HepG2 (cell line): ENCODE results near the gene FAM193A. TPM values are rescaled to one million over a fixed set of nuclear protein-coding genes. Genes with fewer than 3 reads are reported as not detected.

Experiments
- EED ChIP-seq: sonication (generic); formaldehyde crosslinking; IDR thresholded peaks from 2 replicates; pipeline ENCODE4 v1.5.0; 2020; ENCODE audit warnings: mild to moderate bottlenecking, missing genetic modification reagents
- GLMP ChIP-seq: sonication (generic); formaldehyde crosslinking; IDR thresholded peaks from 2 replicates; pipeline ENCODE4 v1.9.0; 2021; ENCODE audit warnings: missing genetic modification reagents, mild to moderate bottlenecking, borderline replicate concordance
- JUN ChIP-seq: sonication (generic); formaldehyde crosslinking; IDR thresholded peaks from 2 replicates; pipeline ENCODE4 v1.4.0; 2020; ENCODE audit warnings: mild to moderate bottlenecking, missing genetic modification reagents
- ZBTB40 ChIP-seq, 2 experiments: fragments of 450-650 bp in 1 of 2; sonication (generic) in 1 of 2; formaldehyde crosslinking in 1 of 2; IDR thresholded peaks; 2 replicates each; pipeline versions ENCODE4 v1.6.1 to v1.8.0; 2016 to 2022; ENCODE audit warnings: antibody characterized with exemption in 1 of 2, mild to moderate bottlenecking in 1 of 2, missing genetic modification reagents in 1 of 2
- ZNF430 ChIP-seq: sonication (generic); formaldehyde crosslinking; IDR thresholded peaks from 2 replicates; pipeline ENCODE4 v1.9.0; 2021; ENCODE audit warnings: mild to moderate bottlenecking, missing genetic modification reagents
- ZNF839 ChIP-seq: sonication (generic); formaldehyde crosslinking; IDR thresholded peaks from 2 replicates; pipeline ENCODE4 v1.4.0; 2020; ENCODE audit warnings: missing genetic modification reagents, mild to moderate bottlenecking, borderline replicate concordance
- polyA plus RNA-seq, 8 experiments: library from polyadenylated mRNA; depleted of rRNA in 3 of 8; stranded (reverse) in 7 of 8; unstranded in 1 of 8; fragments of >200 nt; fragmentation: Illumina TruSeq in 4 of 8; extraction: Trizol in 4 of 8; gene quantifications; 2 replicates each; pipeline versions ENCODE4 v1.2.1 to v1.2.3, GENCODE V29; 2011 to 2016; ENCODE audit warnings: low read depth in 4 of 8, missing spikeins in 1 of 8, mixed read lengths in 1 of 8; ENCODE audit not compliant: insufficient read depth in 1 of 8
- total RNA-seq, 5 experiments: library from RNA; depleted of rRNA; stranded (reverse); fragments of >200 nt; fragmentation: Illumina TruSeq; extraction: Trizol; gene quantifications; 2 replicates each; pipeline ENCODE4 v1.2.3, GENCODE V29; 2016; ENCODE audit warnings: low read depth in 1 of 5

Gene FAM193A
- total and polyA plus RNA-seq, 2 of the 13 experiments (the other 11 are each of a cell fraction or from before 2014, with no cell fraction given): 5.7 to 8.7 TPM

- TF ChIP-seq ZBTB40 (IDR thresholded peaks at IDR 0.05) (no peak), ZBTB40 (CRISPR knock-in tag; IDR thresholded peaks at IDR 0.05) (no peak), EED (CRISPR knock-in tag) (no peak), JUN (no peak), ZNF430 (CRISPR knock-in tag) (no peak), GLMP (CRISPR knock-in tag) (no peak), ZNF839 (no peak)
Observed at GRCh38 chr4:2745981-2746806, 209.7 kb downstream of the FAM193A start (continued).
